Measurements from ENCODE around the gene GPRIN1.

- TF ChIP-seq CTCF (IDR thresholded peaks at IDR 0.05; ENCODE audit: low read depth, low read length, poor library complexity, severe bottlenecking) (no peak), EZH2phosphoT487 (IDR thresholded peaks at IDR 0.05; ENCODE audit: borderline replicate concordance, low read length) (no peak)
These were observed 41.3 kb downstream of the GPRIN1 start for GRCh38 chr5:176568657-176569056.

All from DOHH2 (cell line).